ENCODE results near the gene KIF26B.

The KIF26B gene

GRCh38 chr1:245650441-245650960 is 495.7 kb downstream of the KIF26B start:
- H3K4me3 ChIP-seq (ENCODE audit: low read depth, low read length) = no peak overlapping the region
- no peak for DNase-seq (ENCODE audit: low read depth)
- no peak for TF ChIP-seq MYC (IDR thresholded peaks at IDR 0.05; ENCODE audit: low read depth, low read length)
- TF ChIP-seq MAX (IDR thresholded peaks at IDR 0.05; ENCODE audit: low read depth, low read length) = no peak
- TF ChIP-seq POLR2A (IDR thresholded peaks at IDR 0.05; ENCODE audit: extremely low read depth, insufficient read length) = no peak
- TF ChIP-seq CTCF (IDR thresholded peaks at IDR 0.05; ENCODE audit: low read depth, low read length) = no peak

- H3K4me3 ChIP-seq (ENCODE audit: low read depth, low read length) = no peak overlapping the region
Measured at GRCh38 chr1:245651093-245651492, 496.3 kb downstream of the KIF26B start.

GRCh38 chr1:245652116-245652515 is 497.3 kb downstream of the KIF26B start:
- no peak overlapping the region for H3K4me3 ChIP-seq (ENCODE audit: low read depth, low read length)
- TF ChIP-seq POLR2A (IDR thresholded peaks at IDR 0.05; ENCODE audit: extremely low read depth, insufficient read length) (no peak), CTCF (IDR thresholded peaks at IDR 0.05; ENCODE audit: low read depth, low read length) (no peak), MYC (IDR thresholded peaks at IDR 0.05; ENCODE audit: low read depth, low read length) (no peak), MAX (IDR thresholded peaks at IDR 0.05; ENCODE audit: low read depth, low read length) (no peak)
- DNase-seq (ENCODE audit: low read depth) = no peak

More at GRCh38 chr1:245651093-245651492, 496.3 kb downstream of the KIF26B start:
- no peak for TF ChIP-seq MAX (IDR thresholded peaks at IDR 0.05; ENCODE audit: low read depth, low read length)
- TF ChIP-seq MYC (IDR thresholded peaks at IDR 0.05; ENCODE audit: low read depth, low read length) = no peak
- no peak for TF ChIP-seq CTCF (IDR thresholded peaks at IDR 0.05; ENCODE audit: low read depth, low read length)
- no peak for TF ChIP-seq POLR2A (IDR thresholded peaks at IDR 0.05; ENCODE audit: extremely low read depth, insufficient read length)
- no peak for DNase-seq (ENCODE audit: low read depth)

GRCh38 chr1:245652660-245653427 is 498.1 kb downstream of the KIF26B start:
- no peak overlapping the region for H3K4me3 ChIP-seq (ENCODE audit: low read depth, low read length)
- DNase-seq (ENCODE audit: low read depth) = no peak
- no peak for TF ChIP-seq MAX (IDR thresholded peaks at IDR 0.05; ENCODE audit: low read depth, low read length)
- no peak for TF ChIP-seq CTCF (IDR thresholded peaks at IDR 0.05; ENCODE audit: low read depth, low read length)
- TF ChIP-seq MYC (IDR thresholded peaks at IDR 0.05; ENCODE audit: low read depth, low read length) = no peak
- TF ChIP-seq POLR2A (IDR thresholded peaks at IDR 0.05; ENCODE audit: extremely low read depth, insufficient read length) = no peak

GRCh38 chr1:245654460-245655050 is 499.8 kb downstream of the KIF26B start:
- TF ChIP-seq MAX (IDR thresholded peaks at IDR 0.05; ENCODE audit: low read depth, low read length) (no peak), POLR2A (IDR thresholded peaks at IDR 0.05; ENCODE audit: extremely low read depth, insufficient read length) (no peak), MYC (IDR thresholded peaks at IDR 0.05; ENCODE audit: low read depth, low read length) (no peak), CTCF (IDR thresholded peaks at IDR 0.05; ENCODE audit: low read depth, low read length) (no peak)
- DNase-seq (ENCODE audit: low read depth) = no peak
- no peak overlapping the region for H3K4me3 ChIP-seq (ENCODE audit: low read depth, low read length)

All from NB4 (cell line).